Parathyroid adenoma (tissue), 2 donors: ENCODE measurements around the gene MMP2.

ENCODE experiments used
- H2AFZ ChIP-seq: fragments of 300-600 bp; sonication (generic); one replicate; pipeline ENCODE4 v1.7.0; 2017; ENCODE audit warnings: antibody characterized with exemption, mild to moderate bottlenecking
- H3K27ac ChIP-seq: fragments of 300-600 bp; sonication (generic); one replicate; pipeline ENCODE4 v1.7.0; 2017
- H3K27me3 ChIP-seq: fragments of 300-600 bp; sonication (generic); one replicate; pipeline ENCODE4 v1.7.0; 2017; ENCODE audit warnings: low read length; ENCODE audit not compliant: control insufficient read depth, insufficient read depth
- H3K36me3 ChIP-seq: fragments of 300-600 bp; sonication (generic); one replicate; pipeline ENCODE4 v1.7.0; 2017; ENCODE audit warnings: low read length; ENCODE audit not compliant: control insufficient read depth, insufficient read depth
- H3K4me1 ChIP-seq: fragments of 300-600 bp; sonication (generic); one replicate; pipeline ENCODE4 v1.7.0; 2017; ENCODE audit warnings: control low read depth
- H3K4me2 ChIP-seq: fragments of 300-600 bp; sonication (generic); one replicate; pipeline ENCODE4 v1.7.0; 2017; ENCODE audit warnings: low read length
- H3K4me3 ChIP-seq: fragments of 300-600 bp; sonication (generic); one replicate; pipeline ENCODE4 v1.7.0; 2017; ENCODE audit warnings: low read depth, low read length
- H3K79me2 ChIP-seq: fragments of 300-600 bp; sonication (generic); one replicate; pipeline ENCODE4 v1.7.0; 2017; ENCODE audit warnings: control low read depth
- H3K9ac ChIP-seq: fragments of 300-600 bp; sonication (generic); one replicate; pipeline ENCODE4 v1.7.0; 2017; ENCODE audit warnings: mild to moderate bottlenecking
- H3K9me3 ChIP-seq: fragments of 300-600 bp; sonication (generic); one replicate; pipeline ENCODE4 v1.7.0; 2017; ENCODE audit warnings: low read length; ENCODE audit not compliant: control insufficient read depth
- TF ChIP-seq, protein P1 (sequence below): fragments of 300-600 bp; sonication (generic); IDR thresholded peaks from one replicate; pipeline ENCODE4 v1.7.0; 2017; ENCODE audit warnings: antibody characterized with exemption, mild to moderate bottlenecking
- donor health status: primary hyperparathyroidism.

Gene MMP2

DNA sequence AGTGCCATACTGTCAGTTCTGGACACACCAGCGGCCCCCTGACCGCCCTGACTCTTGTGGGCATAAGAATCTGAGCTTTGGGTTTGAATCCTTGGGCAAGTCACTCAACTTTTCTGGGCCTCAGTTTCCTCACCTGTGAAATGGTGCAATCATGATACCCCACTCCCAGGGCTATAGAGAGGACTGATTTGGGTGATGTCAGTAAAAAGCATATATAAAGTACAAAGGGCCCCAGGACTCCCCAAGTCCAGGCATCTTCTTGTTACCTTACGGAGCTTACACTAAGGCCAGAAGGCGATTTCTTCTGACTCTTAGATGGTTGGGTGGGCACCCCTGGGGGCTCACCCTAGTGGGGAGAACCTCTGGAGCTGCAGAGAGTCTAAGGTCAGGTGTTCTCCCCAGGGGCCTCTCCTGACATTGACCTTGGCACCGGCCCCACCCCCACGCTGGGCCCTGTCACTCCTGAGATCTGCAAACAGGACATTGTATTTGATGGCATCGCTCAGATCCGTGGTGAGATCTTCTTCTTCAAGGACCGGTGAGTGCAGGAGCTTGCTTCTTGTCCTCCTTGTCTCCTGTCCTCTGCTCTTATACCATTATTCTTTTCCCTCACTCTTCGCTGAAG, 13.9 kb downstream of the MMP2 start:
- H3K79me2 ChIP-seq: no peaks in the 10 kb centered on the region
- H3K9me3 ChIP-seq: no peaks in the 10 kb centered on the region
- H3K4me3 ChIP-seq: no peak overlapping the region
- peaks cover 5% of the 10 kb centered on the region for H3K4me1 ChIP-seq
- no peak overlapping the region for H3K9ac ChIP-seq
- no peak overlapping the region for H2AFZ ChIP-seq
- H3K27ac ChIP-seq: no peak overlapping the region
- H3K4me2 ChIP-seq: no peak overlapping the region
- TF ChIP-seq, protein P1, sequence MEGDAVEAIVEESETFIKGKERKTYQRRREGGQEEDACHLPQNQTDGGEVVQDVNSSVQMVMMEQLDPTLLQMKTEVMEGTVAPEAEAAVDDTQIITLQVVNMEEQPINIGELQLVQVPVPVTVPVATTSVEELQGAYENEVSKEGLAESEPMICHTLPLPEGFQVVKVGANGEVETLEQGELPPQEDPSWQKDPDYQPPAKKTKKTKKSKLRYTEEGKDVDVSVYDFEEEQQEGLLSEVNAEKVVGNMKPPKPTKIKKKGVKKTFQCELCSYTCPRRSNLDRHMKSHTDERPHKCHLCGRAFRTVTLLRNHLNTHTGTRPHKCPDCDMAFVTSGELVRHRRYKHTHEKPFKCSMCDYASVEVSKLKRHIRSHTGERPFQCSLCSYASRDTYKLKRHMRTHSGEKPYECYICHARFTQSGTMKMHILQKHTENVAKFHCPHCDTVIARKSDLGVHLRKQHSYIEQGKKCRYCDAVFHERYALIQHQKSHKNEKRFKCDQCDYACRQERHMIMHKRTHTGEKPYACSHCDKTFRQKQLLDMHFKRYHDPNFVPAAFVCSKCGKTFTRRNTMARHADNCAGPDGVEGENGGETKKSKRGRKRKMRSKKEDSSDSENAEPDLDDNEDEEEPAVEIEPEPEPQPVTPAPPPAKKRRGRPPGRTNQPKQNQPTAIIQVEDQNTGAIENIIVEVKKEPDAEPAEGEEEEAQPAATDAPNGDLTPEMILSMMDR: no peak
- H3K36me3 ChIP-seq: no peaks in the 10 kb centered on the region
- no peaks in the 10 kb centered on the region for H3K27me3 ChIP-seq

DNA sequence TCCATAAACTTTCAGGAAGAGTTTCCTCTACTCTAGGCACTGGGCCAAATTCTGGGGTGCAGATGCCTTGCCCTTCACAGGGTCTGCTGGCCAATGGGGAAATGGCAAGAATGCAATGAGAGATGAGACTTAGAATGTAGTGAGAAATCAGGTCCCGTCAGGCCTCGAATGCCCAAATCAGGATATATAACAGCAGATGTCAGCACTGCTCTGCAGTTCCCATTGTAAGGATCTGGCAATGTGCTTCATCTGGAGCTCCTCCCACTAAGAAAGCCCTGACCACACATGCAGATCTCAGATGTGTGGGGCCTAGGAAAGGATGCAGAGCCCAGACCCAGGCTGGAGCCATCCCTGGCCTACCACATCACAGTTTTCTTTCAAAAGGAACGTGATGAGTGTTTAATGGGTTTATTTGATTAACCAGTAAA, 16.0 kb downstream of the MMP2 start:
- no peak overlapping the region for H3K27ac ChIP-seq

DNA sequence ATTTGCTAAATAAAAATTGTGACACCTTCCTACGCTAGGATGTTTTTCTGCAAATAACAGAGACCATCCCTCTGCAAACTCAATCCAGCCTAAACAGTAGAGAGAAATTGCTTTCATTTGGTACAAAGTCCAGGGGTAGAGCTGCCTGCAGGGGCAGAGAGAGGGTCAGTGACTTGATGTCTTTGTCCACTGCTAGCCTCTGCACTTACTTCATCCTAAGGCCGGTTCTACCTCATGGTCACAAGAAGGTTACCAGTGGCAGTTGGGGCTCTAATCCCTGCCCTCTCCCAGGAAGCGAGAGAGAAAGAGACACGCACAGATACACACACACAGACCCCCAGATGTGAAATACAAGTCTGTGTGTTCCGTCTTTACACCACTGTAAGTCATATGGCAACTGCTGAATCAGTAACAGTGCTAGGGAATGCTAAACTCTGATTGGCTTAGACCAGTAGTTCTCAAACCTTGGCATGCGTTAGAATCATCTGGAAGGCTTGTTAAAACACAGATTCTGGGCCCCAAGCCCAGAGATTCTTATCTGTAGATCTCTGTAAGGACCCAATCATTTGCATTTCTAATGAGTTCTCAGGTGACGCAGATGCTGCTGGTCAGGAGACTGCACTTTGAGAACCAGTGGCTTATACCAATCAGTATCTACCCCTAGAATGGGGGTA, 16.8 kb downstream of the MMP2 start:
- Histone ChIP-seq H3K9ac (no peak overlapping the region), H2AFZ (peak overlapping the region; percentile 36), H3K4me3 (no peak overlapping the region), H3K27ac (no peak overlapping the region), H3K79me2 (no peaks in the 10 kb centered on the region), H3K27me3 (no peaks in the 10 kb centered on the region), H3K9me3 (no peaks in the 10 kb centered on the region), H3K4me1 (peaks cover 17% of the 10 kb centered on the region), H3K36me3 (no peaks in the 10 kb centered on the region), H3K4me2 (no peak overlapping the region)
- TF ChIP-seq, protein P1: no peak

More for the DNA sequence above, 16.0 kb downstream of the MMP2 start:
- Histone ChIP-seq H2AFZ (peak overlapping the region; percentile 39), H3K4me3 (no peak overlapping the region), H3K9ac (no peak overlapping the region), H3K9me3 (no peaks in the 10 kb centered on the region), H3K36me3 (no peaks in the 10 kb centered on the region), H3K27me3 (no peaks in the 10 kb centered on the region), H3K4me1 (peaks cover 10% of the 10 kb centered on the region), H3K4me2 (no peak overlapping the region), H3K79me2 (no peaks in the 10 kb centered on the region)
- TF ChIP-seq, protein P1: peak; percentile 44

DNA sequence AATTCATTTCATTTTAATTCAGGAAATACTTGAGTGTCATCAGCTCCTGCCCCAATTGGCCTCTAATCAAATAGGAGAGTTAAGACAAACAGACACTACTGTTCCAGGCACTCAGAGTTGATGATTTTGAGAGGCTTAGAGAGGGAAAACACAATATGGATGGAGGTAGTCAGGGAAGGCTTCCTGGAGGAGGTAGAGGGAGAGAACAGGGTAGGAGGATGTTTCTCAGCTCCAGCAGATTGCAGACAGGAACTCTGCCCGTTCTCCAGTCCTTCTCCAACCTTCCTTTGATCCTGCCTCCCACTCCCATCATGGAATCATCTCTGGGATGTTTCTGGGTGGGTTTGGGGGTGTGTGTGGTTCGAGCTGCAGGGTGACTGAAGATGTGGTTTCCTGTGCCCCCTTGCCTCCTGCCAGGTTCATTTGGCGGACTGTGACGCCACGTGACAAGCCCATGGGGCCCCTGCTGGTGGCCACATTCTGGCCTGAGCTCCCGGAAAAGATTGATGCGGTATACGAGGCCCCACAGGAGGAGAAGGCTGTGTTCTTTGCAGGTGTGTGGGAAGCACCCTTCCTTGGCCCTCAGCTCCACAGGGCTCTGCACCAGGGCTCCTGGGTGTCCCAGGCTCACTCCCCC, 17.6 kb downstream of the MMP2 start:
- Histone ChIP-seq H3K36me3 (no peaks in the 10 kb centered on the region), H3K9ac (no peak overlapping the region), H3K9me3 (no peaks in the 10 kb centered on the region), H3K4me3 (no peak overlapping the region), H2AFZ (no peak overlapping the region), H3K4me1 (peaks cover 23% of the 10 kb centered on the region), H3K27me3 (no peaks in the 10 kb centered on the region), H3K4me2 (no peak overlapping the region), H3K27ac (no peak overlapping the region), H3K79me2 (no peaks in the 10 kb centered on the region)
- TF ChIP-seq, protein P1: no peak
